T47D (cell line): ENCODE data around the gene CEP170.
"Not testable (repeated sequence)": the region's sequence is repeated elsewhere in the genome, so short reads cannot be mapped to it uniquely, and the experiment has no call there.

ENCODE experiments used
- DNase-seq, 2 experiments: peaks; one replicate each; pipeline versions ENCODE4 v3.0.0 to v3.0.0-alpha.2; 2011 to 2012; ENCODE audit warnings: low read depth in 1 of 2, low spot score in 1 of 2
- in situ Hi-C: cut with HindIII; loops from 2 replicates; pipeline ENCODE4 v1.10.0; 2016; ENCODE audit warnings: low sequenced_read_pairs, low pct_unique_long_range_greater_than_20kb

Gene CEP170

DNA sequence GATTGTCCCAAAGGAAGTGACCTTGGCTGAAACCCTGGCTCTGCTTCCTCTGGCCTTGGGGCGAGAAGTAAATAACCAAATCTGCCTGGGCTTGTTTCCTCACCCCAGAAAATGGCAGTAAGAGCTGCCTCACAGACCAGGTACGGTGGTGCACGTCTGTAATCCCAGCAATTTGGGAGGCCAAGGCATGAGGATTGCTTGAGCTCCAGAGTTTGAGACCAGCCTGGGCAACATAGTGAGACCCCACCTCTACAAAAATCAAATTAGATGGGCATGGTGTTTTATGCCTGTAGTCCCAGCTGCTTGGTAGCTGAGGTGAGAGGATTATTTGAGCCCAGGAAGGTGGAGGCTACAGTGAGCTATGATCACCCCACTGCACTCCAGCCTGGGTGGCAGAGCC is 140.3 kb downstream of the CEP170 start:
- DNase-seq, in situ Hi-C loops: not testable (repeated sequence)

GRCh38 chr1:243114059-243114713 is 140.9 kb downstream of the CEP170 start:
- DNase-seq, in situ Hi-C loops: not testable (repeated sequence)

DNA sequence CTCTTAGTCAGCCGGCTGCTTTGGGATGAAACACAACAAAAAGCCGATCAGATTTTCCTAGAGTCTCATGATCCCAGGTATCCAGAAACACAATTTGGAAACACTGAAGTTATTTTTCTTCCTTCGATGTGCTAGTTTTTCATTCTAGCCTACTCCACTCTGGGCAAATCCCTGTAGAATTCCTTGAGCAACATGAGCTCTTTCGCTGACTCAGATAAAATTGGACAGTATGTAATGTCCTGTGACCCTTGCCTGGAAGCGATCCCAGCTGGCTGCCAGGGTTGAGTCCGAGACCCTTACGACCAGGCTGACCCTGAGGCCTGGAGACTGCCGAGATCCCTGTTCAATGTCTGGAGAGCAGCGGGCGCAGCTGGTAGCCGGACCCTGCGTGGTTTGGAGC is 147.9 kb downstream of the CEP170 start:
- DNase-seq, in situ Hi-C loops: not testable (repeated sequence)

DNA sequence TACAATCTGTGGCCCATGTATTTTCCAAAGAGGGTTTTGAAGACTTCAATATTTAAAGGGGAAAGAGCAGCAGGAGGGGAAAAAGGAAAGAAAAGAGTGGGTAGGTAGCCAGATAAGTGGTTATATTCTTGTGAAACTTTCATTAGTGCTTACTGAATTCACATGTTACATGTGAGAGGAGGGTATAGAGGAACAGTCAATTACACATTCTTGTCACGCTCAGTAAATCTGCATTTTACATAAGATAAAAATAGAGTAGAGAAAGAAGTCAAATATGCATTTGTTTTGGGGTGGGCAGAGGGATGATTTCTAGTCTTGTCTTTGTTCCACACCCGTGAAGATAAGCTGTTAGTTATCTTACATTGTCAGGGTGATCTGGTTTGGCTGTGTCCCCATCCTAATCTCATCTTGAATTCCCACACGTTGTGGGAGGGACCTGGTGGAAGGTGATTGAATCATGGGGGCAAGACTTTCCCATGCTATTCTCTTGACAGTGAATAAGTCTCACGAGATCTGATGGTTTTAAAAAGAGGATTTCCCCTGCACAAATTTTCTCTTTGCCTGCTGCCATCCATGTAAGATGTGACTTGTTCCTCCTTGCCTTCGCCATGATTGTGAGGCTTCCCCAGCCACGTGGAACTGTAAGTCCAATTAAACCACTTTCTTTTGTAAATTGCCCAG is 149.3 kb downstream of the CEP170 start:
- in situ Hi-C loops, result not testable (repeated sequence)

DNA sequence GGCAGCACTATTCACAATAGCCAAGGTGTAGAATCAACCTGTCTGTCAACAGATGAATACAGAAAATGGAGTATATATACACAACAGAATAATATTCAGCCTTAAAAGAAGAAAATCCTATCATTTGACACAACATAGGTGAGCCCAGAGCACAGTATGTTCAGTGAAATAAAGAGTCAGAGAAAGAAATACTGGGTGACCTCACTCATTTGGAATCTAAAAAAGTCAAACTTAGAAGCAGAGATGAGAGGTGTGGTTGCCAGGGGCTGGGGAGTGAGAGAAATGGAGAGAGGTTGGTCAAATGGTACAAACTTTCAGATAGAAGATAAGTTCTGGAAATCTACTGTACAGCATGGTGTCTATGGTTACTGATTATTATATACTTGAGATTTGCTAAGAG is 150.0 kb downstream of the CEP170 start:
- DNase-seq, in situ Hi-C loops: not testable (repeated sequence)

More for the DNA sequence above, 149.3 kb downstream of the CEP170 start:
- not testable (repeated sequence) for DNase-seq

DNA sequence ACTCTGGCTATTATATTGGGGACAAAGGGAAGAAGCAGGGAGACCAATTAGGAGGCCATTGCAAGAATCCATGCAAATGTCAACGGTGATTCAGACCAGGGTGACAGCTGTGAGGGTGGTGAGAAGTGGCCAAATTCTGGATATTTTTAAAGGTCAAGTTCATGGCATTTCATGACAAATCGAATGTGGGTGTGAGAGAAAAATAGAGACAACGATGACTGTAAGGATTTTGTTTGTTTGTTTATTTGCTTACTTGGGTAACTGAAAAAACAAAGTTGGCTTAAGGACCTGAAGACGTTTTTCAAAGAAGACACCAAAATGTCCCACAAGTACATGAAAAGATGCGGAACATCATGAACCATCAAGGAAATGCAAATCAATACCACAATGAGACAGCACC is 150.6 kb downstream of the CEP170 start:
- in situ Hi-C loops, DNase-seq: not testable (repeated sequence)

DNA sequence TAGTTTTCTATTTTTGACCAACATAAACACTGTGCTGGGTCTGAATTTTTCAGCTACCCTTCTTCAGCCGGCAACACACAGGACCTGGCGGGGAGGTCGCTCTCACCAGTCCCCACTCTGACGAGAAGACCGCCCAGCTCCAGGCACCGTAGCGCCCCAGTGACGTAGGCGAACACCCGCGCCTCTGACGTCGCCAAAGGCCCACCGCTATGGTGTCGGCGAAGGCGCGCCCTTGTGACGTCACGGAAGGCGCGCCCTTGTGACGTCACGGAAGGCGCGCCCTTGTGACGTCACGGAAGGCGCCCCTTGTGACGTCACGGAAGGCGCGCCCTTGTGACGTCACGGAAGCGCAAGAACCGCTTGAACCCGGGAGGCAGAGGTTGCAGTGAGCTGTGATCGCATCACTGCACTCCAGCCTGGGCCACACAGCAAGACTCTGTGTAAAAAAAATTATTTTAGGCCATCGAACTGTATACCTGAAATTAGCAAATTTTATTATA is 153.5 kb downstream of the CEP170 start:
- in situ Hi-C loops, DNase-seq: not testable (repeated sequence)

- DNase-seq, in situ Hi-C loops: not testable (repeated sequence)
Observed at GRCh38 chr1:243087368-243087767, 167.7 kb downstream of the CEP170 start.
